Spleen (tissue), 11 donors: ENCODE measurements around the gene SMAD1. TPM values are rescaled to one million over a fixed set of nuclear protein-coding genes. Genes with fewer than 3 reads are reported as not detected.

Experiments
- DNase-seq: peaks from one replicate; pipeline ENCODE4 v3.0.0-alpha.2; 2020
- H3K27ac ChIP-seq, 8 donors: fragments of 200-600 bp; sonication (generic) in 7 of 8; 1 replicate in 4 of 8; 2 replicates in 4 of 8; pipeline versions ENCODE4 v1.5.0 to v1.8.0; 2016 to 2021; ENCODE audit warnings: inconsistent platforms in 4 of 8, mild to moderate bottlenecking in 4 of 8, moderate library complexity in 1 of 8
- H3K27me3 ChIP-seq, 7 donors: fragments of 200-600 bp; sonication (generic) in 6 of 7; replicated peaks in 1 of 7; 1 replicate in 4 of 7; 2 replicates in 3 of 7; pipeline versions ENCODE4 v1.5.0 to v1.8.0; 2016 to 2021; ENCODE audit warnings: inconsistent platforms in 3 of 7, mild to moderate bottlenecking in 1 of 7
- H3K36me3 ChIP-seq, 6 donors: fragments of 200-600 bp; sonication (generic) in 5 of 6; 1 replicate in 4 of 6; 2 replicates in 2 of 6; pipeline versions ENCODE4 v1.5.0 to v1.8.0; 2016 to 2021; ENCODE audit warnings: inconsistent platforms in 2 of 6
- H3K4me1 ChIP-seq, 6 donors: fragments of 200-600 bp; sonication (generic) in 5 of 6; 1 replicate in 3 of 6; 2 replicates in 3 of 6; pipeline versions ENCODE4 v1.5.0 to v1.8.0; 2016 to 2021; ENCODE audit warnings: inconsistent platforms in 3 of 6
- H3K4me3 ChIP-seq, 8 donors: fragments of 200-600 bp; sonication (generic) in 7 of 8; 1 replicate in 4 of 8; 2 replicates in 4 of 8; pipeline versions ENCODE4 v1.5.0 to v1.8.0; 2016 to 2021; ENCODE audit warnings: inconsistent platforms in 4 of 8, mild to moderate bottlenecking in 4 of 8, moderate library complexity in 2 of 8
- H3K9me3 ChIP-seq, 8 donors: fragments of 200-600 bp; sonication (generic) in 7 of 8; 1 replicate in 4 of 8; 2 replicates in 4 of 8; pipeline versions ENCODE4 v1.5.0 to v1.8.0; 2016 to 2021; ENCODE audit warnings: inconsistent platforms in 4 of 8
- CTCF ChIP-seq, 11 experiments: fragments of 200-600 bp in 7 of 11; fragments of 450-650 bp in 4 of 11; sonication (generic) in 4 of 11; IDR thresholded peaks in 8 of 11; conservative IDR thresholded peaks in 3 of 11; 1 replicate in 7 of 11; 2 replicates in 4 of 11; pipeline versions ENCODE4 v1.4.0 to v1.8.0; 2016 to 2021; ENCODE audit warnings: antibody characterized with exemption in 11 of 11, inconsistent platforms in 4 of 11, mild to moderate bottlenecking in 1 of 11
- POLR2A ChIP-seq, 3 donors: fragments of 450-650 bp; IDR thresholded peaks; one replicate each; pipeline ENCODE4 v1.5.1; 2017; ENCODE audit warnings: antibody characterized with exemption in 3 of 3, mild to moderate bottlenecking in 1 of 3
- POLR2AphosphoS5 ChIP-seq, 3 donors: sonication (generic); formaldehyde crosslinking; IDR thresholded peaks; one replicate each; pipeline ENCODE4 v1.5.1; 2017; ENCODE audit warnings: antibody characterized with exemption in 3 of 3
- WGBS, 5 donors: extraction: QIAGEN DNeasy Blood & Tissue Kit in 3 of 5; methylation state at CpG; one replicate each; pipeline versions ENCODE4 v1.1.5 to v1.1.7; 2013 to 2018; 5-methylcytosine and 5-hydroxymethylcytosine counted together
- intact Hi-C: fragments of 100-400 bp; cut with DNase I; formaldehyde crosslinking; loops from one replicate; pipeline ENCODE4 v1.15.0; 2023; ENCODE audit warnings: low total_unique reads
- polyA plus RNA-seq, 3 donors: library from polyadenylated mRNA; stranded (reverse); fragments of 200-250 nt; gene quantifications; one replicate each; pipeline ENCODE4 v1.2.1, GENCODE V29; 2013
- total RNA-seq, 7 donors: library from RNA; depleted of rRNA in 3 of 7; stranded (reverse); fragments of >200 nt in 3 of 7; fragmentation: NEBNext Ultra II Directional in 4 of 7; extraction: Animal tissue kit (Norgen Biotek cat#: 25700) in 4 of 7; gene quantifications; one replicate each; pipeline versions ENCODE4 v1.1.0 to v1.2.1, GENCODE V29; 2016 to 2021
- donor health status: healthy with polysubstance abuse.
- donor health status: DM: no; HTN: no; CAD: no; lungs with moderate emphysema.
- donor health status: DM: no; HTN: no; CAD: no.
- donor health status: Bipolar disorder and iron deficiency.
- donor health status: healthy.
- donor health status: DM: no; HTN: no; CAD: no.
- donor health status: DM: yes; HTN: yes; CAD: no.

Gene SMAD1
- total and polyA plus RNA-seq, 10 donors: 2.8 to 48.2 (median 28.7) TPM

DNA sequence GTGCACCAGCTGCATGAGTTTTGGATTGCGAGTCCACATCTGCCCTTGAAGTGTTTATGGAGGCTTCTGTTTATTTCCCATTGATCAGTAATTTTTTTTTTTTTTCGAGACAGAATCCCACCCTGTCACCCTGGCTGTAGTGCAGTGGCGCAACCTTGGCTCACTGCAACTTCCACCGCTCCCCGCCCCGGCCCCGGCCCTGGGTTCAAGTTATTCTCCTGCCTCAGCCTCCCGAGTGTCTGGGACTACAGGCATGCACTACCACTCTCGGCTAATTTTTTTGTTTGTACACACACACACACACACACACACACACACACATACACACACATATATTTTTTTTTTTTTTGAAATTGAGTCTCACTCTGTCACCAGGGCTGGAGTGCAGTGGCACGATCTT, 46.1 kb downstream of the SMAD1 start:
- Histone ChIP-seq H3K36me3 (no peaks in the 10 kb centered on the region), H3K9me3 (no peaks in the 10 kb centered on the region), H3K27ac (no peak overlapping the region), H3K4me1 (peaks cover 2 to 37% (median 22%) of the 10 kb centered on the region in 6 donors), H3K4me3 (no peak overlapping the region), H3K27me3 (no peaks in the 10 kb centered on the region)
- 92 to 96% (median 95%) methylated on average over 10 of the region's 10 CpGs for WGBS, 5 donors
- no peak for TF ChIP-seq POLR2A (IDR thresholded peaks at IDR 0.05)
- TF ChIP-seq CTCF (IDR thresholded peaks at IDR 0.05 in 8 of 11, conservative IDR thresholded peaks at IDR 0.05 in 3 of 11): no peak
- no peak for TF ChIP-seq POLR2AphosphoS5 (IDR thresholded peaks at IDR 0.05)
- DNase-seq: no peak
- intact Hi-C loops: no loop called here

- WGBS, 5 donors: 81 to 89% (median 88%) methylated on average over 3 of the region's 3 CpGs
- H3K27me3 ChIP-seq: no peaks in the 10 kb centered on the region
- H3K36me3 ChIP-seq: no peaks in the 10 kb centered on the region
- peaks cover 2 to 37% (median 23%) of the 10 kb centered on the region in 6 donors for H3K4me1 ChIP-seq
- no peak overlapping the region for H3K4me3 ChIP-seq
- intact Hi-C loops: no loop called here
- no peak for DNase-seq
- H3K9me3 ChIP-seq: no peaks in the 10 kb centered on the region
- TF ChIP-seq CTCF (IDR thresholded peaks at IDR 0.05 in 8 of 11, conservative IDR thresholded peaks at IDR 0.05 in 3 of 11) (no peak), POLR2AphosphoS5 (IDR thresholded peaks at IDR 0.05) (no peak)
- H3K27ac ChIP-seq: no peak overlapping the region
Observed at GRCh38 chr4:145528601-145529000, 46.9 kb downstream of the SMAD1 start.

- Histone ChIP-seq H3K4me3 (no peak overlapping the region), H3K27me3 (no peaks in the 10 kb centered on the region), H3K9me3 (no peaks in the 10 kb centered on the region), H3K27ac (peak overlapping the region in 1 of 8 donors; percentile 30), H3K4me1 (peaks cover 2 to 31% (median 18%) of the 10 kb centered on the region in 6 donors), H3K36me3 (no peaks in the 10 kb centered on the region)
- WGBS, 5 donors: 71 to 84% (median 73%) methylated on average over 2 of the region's 2 CpGs
- TF ChIP-seq POLR2AphosphoS5 (IDR thresholded peaks at IDR 0.05) (no peak), POLR2A (IDR thresholded peaks at IDR 0.05) (no peak), CTCF (IDR thresholded peaks at IDR 0.05 in 8 of 11, conservative IDR thresholded peaks at IDR 0.05 in 3 of 11) (no peak)
- no peak for DNase-seq
- intact Hi-C loops: no loop called here
Observed at GRCh38 chr4:145530189-145530588, 48.5 kb downstream of the SMAD1 start.

DNA sequence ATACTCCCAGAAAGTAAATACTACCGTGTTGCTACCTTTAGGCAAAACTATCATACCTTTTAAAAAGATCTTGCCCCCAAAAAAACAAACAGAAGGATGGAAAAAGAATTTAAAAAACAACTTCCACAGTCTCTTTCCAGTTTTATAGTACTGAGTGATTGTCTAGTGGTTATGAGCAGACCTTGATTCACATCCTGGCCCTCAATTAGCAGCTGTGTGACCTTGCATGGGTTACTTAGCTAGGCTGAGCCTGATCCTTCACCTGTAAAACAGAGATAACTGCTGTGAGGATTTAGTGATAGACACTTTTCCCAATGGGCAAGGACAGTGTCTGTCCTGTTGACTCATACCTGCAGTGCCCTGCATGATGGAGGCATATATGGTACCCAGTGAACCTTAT, 49.0 kb downstream of the SMAD1 start:
- intact Hi-C loops: no loop called here
- H3K36me3 ChIP-seq: no peaks in the 10 kb centered on the region

More for the DNA sequence above, 49.0 kb downstream of the SMAD1 start:
- WGBS, 5 donors: 62 to 73% (median 73%) methylated on average over 1 of the region's 1 CpG
- Histone ChIP-seq H3K9me3 (no peaks in the 10 kb centered on the region), H3K4me1 (peaks cover 2 to 29% (median 16%) of the 10 kb centered on the region in 6 donors), H3K4me3 (no peak overlapping the region), H3K27ac (peak overlapping the region in 2 of 8 donors; percentile 23 to 30), H3K27me3 (no peaks in the 10 kb centered on the region)
- DNase-seq: no peak
- TF ChIP-seq CTCF (IDR thresholded peaks at IDR 0.05 in 8 of 11, conservative IDR thresholded peaks at IDR 0.05 in 3 of 11) (no peak), POLR2A (IDR thresholded peaks at IDR 0.05) (no peak), POLR2AphosphoS5 (IDR thresholded peaks at IDR 0.05) (no peak)
